Hematopoietic multipotent progenitor cell treated with erythropoietin and hydrocortisone succinate and interleukin-3 and kit ligand, for 17 days (in vitro differentiated cells): ENCODE results near the gene MBOAT2.

Source experiments
- DNase-seq: peaks from one replicate; pipeline ENCODE4 v3.0.0-alpha.2; 2015; ENCODE audit warnings: low spot score

MBOAT2 gene

DNA sequence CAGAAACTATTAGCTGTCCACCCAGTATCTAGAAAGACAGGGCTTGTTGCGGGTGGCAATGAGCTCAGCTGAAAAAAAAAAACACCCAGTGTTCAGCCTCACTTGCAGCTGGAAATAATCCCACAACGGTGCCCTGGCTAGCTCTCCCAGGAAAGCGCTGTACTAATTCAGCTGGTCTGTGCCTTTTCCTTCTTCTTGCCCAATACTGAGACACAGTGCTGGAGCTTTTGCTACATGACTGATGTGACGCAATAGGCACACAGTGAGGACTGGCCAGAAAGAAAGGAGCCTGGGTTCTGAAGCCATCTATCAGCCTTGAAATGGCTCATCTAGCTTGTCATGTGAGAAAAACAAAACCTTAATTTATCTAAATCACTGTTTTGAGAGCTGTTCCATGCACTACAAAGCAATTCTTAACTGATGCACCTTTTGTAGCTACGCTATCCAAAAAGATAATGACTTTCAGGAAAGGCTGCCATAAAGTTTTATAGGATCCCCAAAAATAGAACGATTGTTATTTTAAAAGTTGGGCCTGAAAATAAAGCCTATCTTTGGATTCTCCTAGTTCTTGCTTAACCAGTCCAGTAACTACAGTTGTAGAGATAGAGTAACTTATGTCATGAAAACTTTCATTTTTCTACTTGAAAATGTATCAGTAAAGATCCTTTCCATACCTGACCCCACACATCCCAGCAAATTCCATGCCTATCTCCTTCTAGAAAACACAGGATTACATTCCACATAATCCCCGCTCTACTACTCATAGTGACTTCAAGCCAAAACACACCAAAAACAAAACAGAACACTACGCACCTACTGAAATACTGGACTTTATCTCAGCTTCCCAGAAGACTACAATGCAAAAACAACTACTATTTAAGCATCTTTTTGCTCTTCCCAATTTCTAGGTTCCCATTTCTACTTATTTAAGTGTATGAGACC, 181.9 kb downstream of the MBOAT2 start:
- no peak for DNase-seq

DNA sequence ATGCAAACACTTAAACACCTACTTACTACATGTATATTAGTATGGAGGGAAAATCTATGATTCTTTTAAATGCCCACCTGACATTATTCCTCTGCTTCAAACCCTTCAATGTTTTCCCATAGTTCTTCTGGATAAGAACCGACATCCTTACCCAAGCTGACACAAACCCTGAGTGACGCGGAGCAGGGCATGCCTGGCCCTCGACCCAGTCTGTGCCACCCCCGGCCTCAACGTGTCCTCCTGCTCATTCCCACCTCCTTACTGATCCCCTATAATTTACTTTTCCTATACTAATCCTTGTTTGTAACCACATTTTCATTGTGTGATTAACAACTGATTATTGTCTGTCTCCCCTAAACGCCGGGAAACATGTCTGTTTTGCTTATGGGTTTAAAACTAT, 183.5 kb downstream of the MBOAT2 start:
- DNase-seq: no peak

DNA sequence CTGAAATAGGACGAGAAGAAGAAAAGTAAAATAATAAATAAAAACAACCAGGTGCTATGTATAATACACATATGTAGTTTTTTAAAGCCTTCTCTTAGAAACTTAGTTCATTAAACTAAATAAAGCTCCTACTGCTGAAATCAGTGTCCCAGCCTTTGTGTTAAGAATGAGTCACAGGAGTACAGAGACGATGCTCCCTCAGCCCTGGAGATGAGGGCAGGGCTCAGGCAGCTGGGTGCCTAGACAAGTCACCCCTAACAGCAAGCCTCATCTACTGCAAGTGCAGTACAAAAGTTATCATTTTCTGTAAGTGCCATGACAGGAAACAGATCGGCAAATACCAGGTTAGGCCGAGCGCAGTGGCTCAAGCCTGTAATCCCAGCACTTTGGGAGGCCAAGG, 184.3 kb downstream of the MBOAT2 start:
- DNase-seq: no peak

DNA sequence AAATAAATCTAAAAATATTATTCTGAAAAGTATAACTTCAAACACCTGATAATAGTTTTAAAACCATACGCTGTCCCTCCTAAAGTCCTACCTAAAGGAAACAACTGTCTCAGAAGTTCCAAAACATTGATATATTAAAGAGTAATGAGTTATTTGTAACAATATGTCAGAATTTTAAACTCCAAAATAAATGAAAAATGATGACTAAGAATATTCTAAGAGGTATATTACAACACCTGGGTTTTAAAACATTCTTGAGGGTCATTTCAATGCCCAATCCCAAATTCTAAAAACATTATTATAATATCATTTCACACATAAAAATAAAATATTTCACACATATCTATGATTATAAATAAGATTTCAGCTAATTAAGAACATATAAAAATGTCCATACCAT, 186.3 kb downstream of the MBOAT2 start:
- DNase-seq: no peak

DNA sequence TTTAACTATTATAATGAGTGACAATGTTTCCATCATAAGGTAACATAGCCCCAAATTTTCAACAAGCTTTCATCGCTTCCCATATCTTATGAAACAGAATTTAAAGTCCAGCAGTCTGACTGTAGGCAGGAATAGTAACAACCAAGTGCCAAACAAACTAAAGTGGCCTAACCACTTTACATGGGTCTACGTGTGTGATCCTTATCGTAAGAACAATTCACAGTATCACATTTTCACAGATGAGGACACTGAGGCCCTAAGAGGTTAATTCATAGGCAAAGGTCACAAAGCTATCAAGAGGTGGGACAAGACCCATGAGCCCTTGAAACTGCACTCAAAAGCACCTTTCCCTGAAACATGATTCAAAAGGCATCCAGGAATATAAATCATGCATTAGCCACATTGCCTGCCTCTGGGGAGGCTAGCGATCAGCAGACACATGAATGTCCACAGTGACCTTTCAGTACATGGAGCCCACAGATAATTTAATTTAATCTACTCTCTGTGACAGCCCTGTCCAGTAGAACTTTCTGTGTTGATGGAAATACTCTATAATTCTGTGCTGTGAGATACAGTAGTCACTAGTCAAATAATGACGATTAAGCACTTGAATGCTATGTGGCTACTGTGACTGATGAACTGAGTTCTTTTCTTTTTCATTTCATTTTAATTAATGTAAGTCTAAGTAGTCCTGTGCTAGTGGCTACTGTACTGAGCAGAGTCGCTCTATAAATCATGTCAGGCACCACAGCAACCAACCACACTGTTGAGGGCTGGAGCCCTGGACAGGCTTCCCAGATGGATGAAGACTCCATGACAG, 196.4 kb downstream of the MBOAT2 start:
- DNase-seq: no peak

DNA sequence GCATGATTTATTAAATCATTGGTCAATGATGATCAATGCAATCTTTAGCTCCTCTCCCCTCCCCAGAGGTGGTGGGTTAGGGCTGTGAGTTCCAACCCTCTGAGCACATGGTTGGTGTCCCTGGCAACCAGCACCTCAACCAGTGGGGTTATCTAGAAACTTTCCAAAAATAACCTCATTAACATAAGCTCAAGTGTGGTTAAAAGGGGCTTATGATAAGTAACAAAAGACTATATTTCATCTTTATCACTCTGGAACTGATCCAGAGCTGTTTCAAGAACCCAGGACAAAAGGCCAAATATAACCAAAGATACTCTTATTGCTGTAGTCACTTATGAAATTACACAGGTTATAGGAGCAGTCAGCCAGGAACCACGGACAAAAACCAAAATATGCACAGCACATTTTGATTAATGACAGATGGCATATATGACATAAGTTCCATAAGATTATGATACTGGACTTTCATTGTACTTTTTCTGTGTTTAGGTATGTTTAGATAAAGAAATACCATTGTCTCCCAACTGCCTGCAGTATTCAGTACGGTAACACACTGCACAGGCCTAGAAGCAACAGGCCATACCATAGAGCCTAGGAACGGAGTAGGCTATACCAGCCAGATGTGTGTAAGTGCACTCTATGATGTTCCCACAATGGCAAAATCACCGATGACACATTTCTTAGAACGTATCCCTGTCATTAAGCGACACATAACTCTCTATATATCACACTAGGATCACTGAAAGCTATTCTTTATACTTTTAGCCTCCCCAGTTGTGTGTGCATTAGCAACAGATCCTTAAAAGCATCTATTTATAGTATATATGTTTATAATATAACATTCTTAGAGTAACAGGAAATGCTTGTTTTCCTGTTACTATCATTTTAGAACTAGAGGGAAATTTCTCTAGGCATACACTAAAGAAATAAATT, 197.9 kb downstream of the MBOAT2 start:
- DNase-seq: no peak

DNA sequence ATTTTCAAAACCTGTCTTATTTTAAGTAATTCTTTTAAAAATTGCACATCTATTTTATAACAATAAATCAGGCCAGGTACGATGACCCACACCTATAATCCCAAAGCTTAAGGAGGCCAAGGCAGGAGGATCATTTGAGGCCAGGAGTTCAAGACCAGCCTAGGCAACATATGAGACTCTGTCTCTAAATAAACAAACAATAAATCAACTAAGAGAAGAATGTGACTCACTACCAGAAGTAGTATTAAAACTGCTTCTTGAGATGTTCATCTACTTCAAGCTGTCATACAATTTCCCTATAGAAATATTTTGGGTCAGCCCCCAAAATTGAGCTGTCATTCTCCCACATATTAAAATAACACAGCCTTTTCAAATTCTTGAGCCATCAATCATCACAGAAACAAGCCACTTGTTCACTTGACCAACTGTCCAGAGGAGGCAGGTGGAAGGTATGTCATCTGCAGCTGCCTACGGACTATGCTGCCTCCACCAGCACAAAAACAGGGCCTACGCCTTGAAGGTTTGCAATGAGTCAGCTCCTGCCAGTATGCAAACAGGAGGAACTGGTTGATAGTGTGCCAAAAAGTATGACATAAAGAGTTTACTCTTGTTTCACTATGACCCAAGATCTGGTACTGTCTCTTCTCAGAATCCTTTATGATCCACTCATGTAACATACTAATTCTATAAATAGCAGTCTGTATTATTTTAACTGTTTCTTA, 199.7 kb downstream of the MBOAT2 start:
- peak; percentile 94 for DNase-seq

DNA sequence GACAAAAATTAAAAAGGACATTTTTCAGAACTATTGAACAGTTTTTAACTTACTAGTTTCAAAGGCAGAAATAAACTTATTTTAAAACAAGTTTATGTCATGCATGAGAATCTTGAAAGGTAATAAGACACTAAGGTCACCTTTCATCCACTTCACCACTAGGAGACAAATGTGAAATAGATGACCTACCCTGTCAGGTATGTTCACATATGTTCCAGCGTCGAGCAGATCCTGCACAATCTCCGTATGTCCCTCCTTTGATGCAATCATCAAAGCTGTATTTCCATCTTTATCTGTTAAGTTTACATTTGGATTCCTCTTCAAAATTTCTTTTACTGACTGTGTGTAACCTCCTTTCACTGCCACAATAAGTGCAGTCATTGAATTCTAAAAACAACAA, 200.7 kb downstream of the MBOAT2 start:
- DNase-seq: no peak
